Body of pancreas (tissue), 4 donors: ENCODE measurements around the gene CASP8AP2. TPM values are rescaled to one million over a fixed set of nuclear protein-coding genes. Genes with fewer than 3 reads are reported as not detected.

Experiments used
- ATAC-seq: fragments of 150-250 bp; one replicate; pipeline ENCODE4 v1.9.1; 2016
- DNase-seq, 4 donors: peaks; one replicate each; pipeline ENCODE4 v3.0.0-alpha.2; 2019
- H3K27ac ChIP-seq, 4 donors: fragments of 200-600 bp; sonication (generic); 1 replicate in 3 of 4; 2 replicates in 1 of 4; pipeline versions ENCODE4 v1.5.1 to v1.6.1; 2016 to 2019; ENCODE audit warnings: mild to moderate bottlenecking in 1 of 4, mixed read lengths in 1 of 4, moderate library complexity in 1 of 4
- H3K27me3 ChIP-seq, 2 donors: fragments of 200-600 bp; sonication (generic); one replicate each; pipeline ENCODE4 v1.6.0; 2016; ENCODE audit warnings: mild to moderate bottlenecking in 1 of 2
- H3K36me3 ChIP-seq, 2 donors: fragments of 200-600 bp; sonication (generic); replicated peaks in 1 of 2; 2 replicates each; pipeline ENCODE4 v1.5.1; 2016; ENCODE audit warnings: low read depth in 2 of 2; ENCODE audit not compliant: insufficient read depth in 1 of 2
- H3K4me1 ChIP-seq: fragments of 200-600 bp; sonication (generic); one replicate; pipeline ENCODE4 v1.6.0; 2016
- H3K4me3 ChIP-seq, 2 donors: fragments of 200-600 bp; sonication (generic); 1 replicate in 1 of 2; 2 replicates in 1 of 2; pipeline ENCODE4 v1.5.1; 2016 to 2019
- H3K9me3 ChIP-seq, 3 donors: fragments of 200-600 bp; sonication (generic); 1 replicate in 2 of 3; 2 replicates in 1 of 3; pipeline ENCODE4 v1.5.1; 2016
- CTCF ChIP-seq, 7 experiments: fragments of 450-650 bp in 4 of 7; fragments of 200-600 bp in 3 of 7; sonication (generic) in 3 of 7; IDR thresholded peaks; one replicate each; pipeline ENCODE4 v1.5.1; 2016 to 2019; ENCODE audit warnings: antibody characterized with exemption in 7 of 7
- POLR2A ChIP-seq, 3 donors: fragments of 450-650 bp; IDR thresholded peaks; one replicate each; pipeline ENCODE4 v1.6.1; 2016; ENCODE audit warnings: antibody characterized with exemption in 3 of 3, mild to moderate bottlenecking in 2 of 3
- WGBS, 2 donors: methylation state at CpG; one replicate each; pipeline ENCODE4 v1.1.5; 2017; 5-methylcytosine and 5-hydroxymethylcytosine counted together
- intact Hi-C: fragments of 100-400 bp; cut with DNase I; formaldehyde crosslinking; loops from one replicate; pipeline ENCODE4 v1.15.1; 2023
- total RNA-seq, 2 donors: library from RNA; depleted of rRNA; stranded (reverse); fragments of >200 nt; gene quantifications; one replicate each; pipeline ENCODE4 v1.1.0, GENCODE V29; 2016

Gene CASP8AP2
- total RNA-seq, 2 donors from 2014 or later: 9.9 to 10.1 TPM

DNA sequence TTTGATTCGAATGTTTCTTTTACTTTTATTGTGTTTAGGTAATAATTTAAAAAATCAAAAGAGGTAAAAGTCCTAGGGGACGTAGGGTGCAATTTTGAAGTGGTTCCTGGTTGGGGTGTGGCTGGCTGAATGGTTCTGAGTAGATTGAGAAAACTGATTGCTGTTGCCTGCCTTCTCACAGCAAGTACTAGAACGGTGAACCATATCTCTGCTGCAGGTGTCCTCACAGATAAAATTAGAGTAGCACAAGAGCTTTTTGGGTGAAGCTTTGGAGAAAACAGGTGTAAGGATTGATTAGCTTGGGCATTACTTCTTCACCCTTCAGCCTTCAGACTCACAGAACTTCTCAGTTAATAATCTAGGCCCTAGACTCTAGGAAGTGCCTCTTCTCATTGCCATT, 44.8 kb downstream of the CASP8AP2 start:
- ATAC-seq (no peak), DNase-seq (no peak)
- H3K36me3 ChIP-seq: peaks cover 0 to 4% of the 10 kb centered on the region in 2 donors
- H3K9me3 ChIP-seq: no peaks in the 10 kb centered on the region
- intact Hi-C loops: no loop called here
- no peaks in the 10 kb centered on the region for H3K4me1 ChIP-seq
- TF ChIP-seq POLR2A (IDR thresholded peaks at IDR 0.05): no peak
- no peak for TF ChIP-seq CTCF (IDR thresholded peaks at IDR 0.05)
- H3K27me3 ChIP-seq: no peaks in the 10 kb centered on the region
- 84 to 89% methylated on average over 3 of the region's 3 CpGs for WGBS, 2 donors
- no peak overlapping the region for H3K27ac ChIP-seq
- no peak overlapping the region for H3K4me3 ChIP-seq

GRCh38 chr6:89886378-89887120, 56.9 kb downstream of the CASP8AP2 start:
- no peak for DNase-seq
- TF ChIP-seq CTCF (IDR thresholded peaks at IDR 0.05) (no peak), POLR2A (IDR thresholded peaks at IDR 0.05) (no peak)
- 85 to 91% methylated on average over 31 to 42 of the region's 44 CpGs for WGBS, 2 donors
- intact Hi-C loops: no loop called here
- Histone ChIP-seq H3K4me1 (peaks cover 4% of the 10 kb centered on the region), H3K27me3 (no peaks in the 10 kb centered on the region), H3K36me3 (no peaks in the 10 kb centered on the region), H3K4me3 (no peak overlapping the region), H3K9me3 (no peaks in the 10 kb centered on the region), H3K27ac (no peak overlapping the region)
- no peak for ATAC-seq

- no peak for ATAC-seq
Measured at GRCh38 chr6:89887452-89888137, 57.9 kb downstream of the CASP8AP2 start.

GRCh38 chr6:89888138-89888514, 58.4 kb downstream of the CASP8AP2 start:
- H3K4me1 ChIP-seq: peaks cover 4% of the 10 kb centered on the region
- TF ChIP-seq CTCF (IDR thresholded peaks at IDR 0.05) (no peak), POLR2A (IDR thresholded peaks at IDR 0.05) (no peak)
- DNase-seq: no peak
- no peaks in the 10 kb centered on the region for H3K9me3 ChIP-seq
- no peak overlapping the region for H3K4me3 ChIP-seq
- WGBS, 2 donors: 71 to 80% methylated on average over 7 of the region's 7 CpGs
- ATAC-seq: no peak
- H3K27me3 ChIP-seq: no peaks in the 10 kb centered on the region
- no peak overlapping the region for H3K27ac ChIP-seq
- intact Hi-C loops: no loop called here
- H3K36me3 ChIP-seq: no peaks in the 10 kb centered on the region

More at GRCh38 chr6:89887452-89888137, 57.9 kb downstream of the CASP8AP2 start:
- intact Hi-C loops: no loop called here
- peaks cover 4% of the 10 kb centered on the region for H3K4me1 ChIP-seq
- H3K9me3 ChIP-seq: no peaks in the 10 kb centered on the region
- H3K4me3 ChIP-seq: no peak overlapping the region
- H3K27me3 ChIP-seq: no peaks in the 10 kb centered on the region
- WGBS, 2 donors: 27 to 31% methylated on average over 7 to 40 of the region's 43 CpGs
- no peak for DNase-seq
- H3K27ac ChIP-seq: no peak overlapping the region
- no peaks in the 10 kb centered on the region for H3K36me3 ChIP-seq
- no peak for TF ChIP-seq CTCF (IDR thresholded peaks at IDR 0.05)
- no peak for TF ChIP-seq POLR2A (IDR thresholded peaks at IDR 0.05)
